ENCODE measurements around the gene RBMS3. TPM values are rescaled to one million over a fixed set of nuclear protein-coding genes. Genes with fewer than 3 reads are reported as not detected.

Gene RBMS3
- total and polyA plus RNA-seq, 2 donors (not counting 1 experiment from before 2014, with no cell fraction given), result 26.9 to 68.4 TPM

DNA sequence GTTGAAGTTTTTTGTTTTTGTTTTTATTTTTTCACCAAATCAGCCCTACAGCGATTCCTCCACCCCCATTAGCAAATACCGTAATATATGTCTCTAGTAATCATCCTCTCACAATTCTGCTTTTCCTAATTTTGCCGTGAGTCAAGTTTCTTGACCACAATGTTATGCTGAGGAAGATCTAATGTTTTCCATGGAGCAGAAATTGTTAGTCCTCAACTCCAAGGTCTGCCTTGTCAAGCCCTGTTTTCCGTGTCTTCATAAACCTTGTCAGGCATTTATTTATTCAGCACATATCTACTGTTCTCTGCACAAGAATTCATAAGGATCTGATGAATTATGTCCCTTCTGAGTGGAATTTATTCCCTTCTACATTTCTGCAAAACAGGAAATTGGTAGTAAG, 372.8 kb downstream of the RBMS3 start:
- no peaks in the 10 kb centered on the region for H4K20me1 ChIP-seq (ENCODE audit: control insufficient read depth, extremely low read depth, insufficient read depth, low read length)
- H3K9me3 ChIP-seq (ENCODE audit: control insufficient read depth, insufficient read depth, low read depth, low read length), result no peaks in the 10 kb centered on the region
- H3K27ac ChIP-seq (ENCODE audit: insufficient read depth, low read length), result no peak overlapping the region
- no peaks in the 10 kb centered on the region for H3K79me2 ChIP-seq (ENCODE audit: control insufficient read depth, insufficient read depth, low read length)
- no peak for TF ChIP-seq EZH2 (IDR thresholded peaks at IDR 0.05; ENCODE audit: low read length, missing control alignments)
- TF ChIP-seq CTCF (conservative IDR thresholded peaks at IDR 0.05 in 1 of 2, IDR thresholded peaks at IDR 0.05 in 1 of 2; ENCODE audit: low read depth in 1 of 2, low read length in 2 of 2), result no peak
- H3K27me3 ChIP-seq (ENCODE audit: control insufficient read depth, insufficient read depth, low read length), result no peaks in the 10 kb centered on the region
- H3K36me3 ChIP-seq (ENCODE audit: control insufficient read depth, insufficient read depth, low read length), result no peaks in the 10 kb centered on the region
- H3K4me2 ChIP-seq (ENCODE audit: extremely low read depth, insufficient read depth, low read length), result no peak overlapping the region
- DNase-seq (ENCODE audit: low read depth in 2 of 2), result no peak
- H3K4me1 ChIP-seq (ENCODE audit: control insufficient read depth, extremely low read depth, insufficient read depth, low read length), result no peaks in the 10 kb centered on the region
- no peak overlapping the region for H2AFZ ChIP-seq (ENCODE audit: low read length)
- no peak overlapping the region for H3K4me3 ChIP-seq (replicated peaks in 1 of 4; ENCODE audit: control extremely low read depth in 1 of 4, insufficient read depth in 1 of 4, low read depth in 3 of 4, low read length in 4 of 4)
- no peak overlapping the region for H3K9ac ChIP-seq (ENCODE audit: insufficient read depth, low read length)

DNA sequence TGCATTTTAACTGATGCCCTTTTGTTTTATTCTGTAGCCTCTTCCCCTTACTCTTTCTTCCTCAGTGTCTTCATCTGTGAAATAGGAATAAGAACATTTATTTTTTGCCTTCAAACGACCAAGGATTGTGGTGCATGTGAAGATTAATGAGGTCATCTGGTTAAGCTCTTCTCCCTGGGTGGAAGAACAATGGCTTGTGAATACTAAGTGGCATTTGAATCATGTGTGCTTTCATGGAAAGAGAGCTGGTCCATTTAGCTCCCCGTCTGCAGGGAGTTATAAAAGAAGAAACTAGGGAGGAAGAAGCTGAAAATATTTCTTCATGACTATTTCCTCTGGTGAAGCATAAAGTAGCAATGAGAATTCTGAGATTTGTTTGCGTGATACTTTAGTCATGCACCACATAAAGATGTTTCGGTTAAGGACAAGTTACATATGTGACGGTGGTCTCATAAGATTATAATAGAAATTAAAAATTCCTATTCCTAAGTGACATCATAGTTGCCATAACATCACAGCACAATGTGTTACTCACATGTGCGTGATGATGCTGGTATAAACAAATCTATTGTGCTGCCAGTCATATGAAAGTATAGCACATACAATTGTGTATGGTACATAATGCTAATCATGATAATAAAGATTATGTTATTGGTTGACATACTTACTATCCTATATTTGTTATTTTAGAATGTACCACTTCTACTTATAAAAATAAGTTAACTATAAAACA, 374.3 kb downstream of the RBMS3 start:
- Histone ChIP-seq H3K9ac (ENCODE audit: insufficient read depth, low read length) (no peak overlapping the region), H3K4me1 (ENCODE audit: control insufficient read depth, extremely low read depth, insufficient read depth, low read length) (no peaks in the 10 kb centered on the region), H3K36me3 (ENCODE audit: control insufficient read depth, insufficient read depth, low read length) (no peaks in the 10 kb centered on the region), H3K9me3 (ENCODE audit: control insufficient read depth, insufficient read depth, low read depth, low read length) (no peaks in the 10 kb centered on the region), H3K27me3 (ENCODE audit: control insufficient read depth, insufficient read depth, low read length) (no peaks in the 10 kb centered on the region), H4K20me1 (ENCODE audit: control insufficient read depth, extremely low read depth, insufficient read depth, low read length) (no peaks in the 10 kb centered on the region), H3K4me2 (ENCODE audit: extremely low read depth, insufficient read depth, low read length) (no peak overlapping the region), H3K4me3 (replicated peaks in 1 of 4; ENCODE audit: control extremely low read depth in 1 of 4, insufficient read depth in 1 of 4, low read depth in 3 of 4, low read length in 4 of 4) (no peak overlapping the region), H3K79me2 (ENCODE audit: control insufficient read depth, insufficient read depth, low read length) (no peaks in the 10 kb centered on the region), H2AFZ (ENCODE audit: low read length) (no peak overlapping the region), H3K27ac (ENCODE audit: insufficient read depth, low read length) (no peak overlapping the region)
- peak in 1 of 2 donors; percentile 32 for DNase-seq (ENCODE audit: low read depth in 2 of 2)
- TF ChIP-seq EZH2 (IDR thresholded peaks at IDR 0.05; ENCODE audit: low read length, missing control alignments), result no peak
- TF ChIP-seq CTCF (conservative IDR thresholded peaks at IDR 0.05 in 1 of 2, IDR thresholded peaks at IDR 0.05 in 1 of 2; ENCODE audit: low read depth in 1 of 2, low read length in 2 of 2), result no peak

GRCh38 chr3:29665688-29666087, 384.8 kb downstream of the RBMS3 start:
- Histone ChIP-seq H3K9me3 (ENCODE audit: control insufficient read depth, insufficient read depth, low read depth, low read length) (no peaks in the 10 kb centered on the region), H3K4me2 (ENCODE audit: extremely low read depth, insufficient read depth, low read length) (no peak overlapping the region), H3K36me3 (ENCODE audit: control insufficient read depth, insufficient read depth, low read length) (no peaks in the 10 kb centered on the region), H3K79me2 (ENCODE audit: control insufficient read depth, insufficient read depth, low read length) (no peaks in the 10 kb centered on the region), H3K9ac (ENCODE audit: insufficient read depth, low read length) (no peak overlapping the region), H3K4me1 (ENCODE audit: control insufficient read depth, extremely low read depth, insufficient read depth, low read length) (no peaks in the 10 kb centered on the region), H3K4me3 (replicated peaks in 1 of 4; ENCODE audit: control extremely low read depth in 1 of 4, insufficient read depth in 1 of 4, low read depth in 3 of 4, low read length in 4 of 4) (no peak overlapping the region), H2AFZ (ENCODE audit: low read length) (no peak overlapping the region), H3K27me3 (ENCODE audit: control insufficient read depth, insufficient read depth, low read length) (no peaks in the 10 kb centered on the region), H4K20me1 (ENCODE audit: control insufficient read depth, extremely low read depth, insufficient read depth, low read length) (no peaks in the 10 kb centered on the region), H3K27ac (ENCODE audit: insufficient read depth, low read length) (no peak overlapping the region)
- DNase-seq (ENCODE audit: low read depth in 2 of 2), result no peak
- TF ChIP-seq CTCF (conservative IDR thresholded peaks at IDR 0.05 in 1 of 2, IDR thresholded peaks at IDR 0.05 in 1 of 2; ENCODE audit: low read depth in 1 of 2, low read length in 2 of 2) (no peak), EZH2 (IDR thresholded peaks at IDR 0.05; ENCODE audit: low read length, missing control alignments) (no peak)
